Measurements from ENCODE around the gene TRIM66. TPM values are rescaled to one million over a fixed set of nuclear protein-coding genes. Genes with fewer than 3 reads are reported as not detected.

Gene TRIM66
- total RNA-seq, 1 donor from 2014 or later = 10.5 TPM

- no peak for DNase-seq (ENCODE audit: low read depth)
- no peak for TF ChIP-seq CTCF (conservative IDR thresholded peaks at IDR 0.05; ENCODE audit: low read depth, low read length)
- no peak overlapping the region for H3K4me3 ChIP-seq (ENCODE audit: low read depth, low read length)
These were observed 33.1 kb downstream of the TRIM66 start for GRCh38 chr11:8649361-8649760.

GRCh38 chr11:8646873-8647272 lies 35.6 kb downstream of the TRIM66 start:
- DNase-seq (ENCODE audit: low read depth) = no peak
- H3K4me3 ChIP-seq (ENCODE audit: low read depth, low read length) = no peak overlapping the region
- TF ChIP-seq CTCF (conservative IDR thresholded peaks at IDR 0.05; ENCODE audit: low read depth, low read length) = no peak

GRCh38 chr11:8642196-8642841 lies 40.1 kb downstream of the TRIM66 start:
- no peak overlapping the region for H3K4me3 ChIP-seq (ENCODE audit: low read depth, low read length)
- TF ChIP-seq CTCF (conservative IDR thresholded peaks at IDR 0.05; ENCODE audit: low read depth, low read length) = no peak
- no peak for DNase-seq (ENCODE audit: low read depth)

GRCh38 chr11:8641332-8641731 lies 41.1 kb downstream of the TRIM66 start:
- TF ChIP-seq CTCF (conservative IDR thresholded peaks at IDR 0.05; ENCODE audit: low read depth, low read length) = no peak
- no peak overlapping the region for H3K4me3 ChIP-seq (ENCODE audit: low read depth, low read length)
- DNase-seq (ENCODE audit: low read depth) = no peak

GRCh38 chr11:8640267-8640906 lies 42.1 kb downstream of the TRIM66 start:
- no peak for TF ChIP-seq CTCF (conservative IDR thresholded peaks at IDR 0.05; ENCODE audit: low read depth, low read length)
- DNase-seq (ENCODE audit: low read depth) = no peak
- H3K4me3 ChIP-seq (ENCODE audit: low read depth, low read length) = no peak overlapping the region

GRCh38 chr11:8639655-8640054 lies 42.8 kb downstream of the TRIM66 start:
- DNase-seq (ENCODE audit: low read depth) = no peak
- no peak for TF ChIP-seq CTCF (conservative IDR thresholded peaks at IDR 0.05; ENCODE audit: low read depth, low read length)
- H3K4me3 ChIP-seq (ENCODE audit: low read depth, low read length) = no peak overlapping the region

GRCh38 chr11:8638300-8638699 lies 44.2 kb downstream of the TRIM66 start:
- no peak overlapping the region for H3K4me3 ChIP-seq (ENCODE audit: low read depth, low read length)
- TF ChIP-seq CTCF (conservative IDR thresholded peaks at IDR 0.05; ENCODE audit: low read depth, low read length) = no peak
- no peak for DNase-seq (ENCODE audit: low read depth)
